Upper lobe of left lung (tissue), 4 donors: ENCODE data around the gene C10orf67.

Experiments used
- CTCF ChIP-seq, 6 experiments: fragments of 450-650 bp in 4 of 6; fragments of 200-600 bp in 2 of 6; sonication (generic) in 2 of 6; IDR thresholded peaks; one replicate each; pipeline ENCODE4 v1.5.1; 2016 to 2019; ENCODE audit warnings: antibody characterized with exemption in 6 of 6
- POLR2A ChIP-seq, 4 donors: fragments of 450-650 bp; IDR thresholded peaks; one replicate each; pipeline ENCODE4 v1.5.1; 2016 to 2017; ENCODE audit warnings: antibody characterized with exemption in 4 of 4, mild to moderate bottlenecking in 2 of 4

GRCh38 chr10:23200586-23200985 lies 144.0 kb downstream of the C10orf67 start:
- TF ChIP-seq CTCF (IDR thresholded peaks at IDR 0.05) (no peak), POLR2A (IDR thresholded peaks at IDR 0.05) (no peak)
